Fibroblast of lung (primary cell): ENCODE data around the gene COLEC12. TPM values are rescaled to one million over a fixed set of nuclear protein-coding genes. Genes with fewer than 3 reads are reported as not detected.

Experiments
- DNase-seq, 2 donors: peaks; one replicate each; pipeline versions ENCODE4 v3.0.0 to v3.0.0-alpha.2; 2010; ENCODE audit warnings: low read depth in 2 of 2
- H2AFZ ChIP-seq: 2 replicates; pipeline ENCODE4 v1.5.1; 2012; ENCODE audit warnings: low read length, control low read depth, inconsistent platforms
- H3K27ac ChIP-seq: 2 replicates; pipeline ENCODE4 v1.5.1; 2011; ENCODE audit warnings: low read length, control low read depth; ENCODE audit not compliant: insufficient read depth
- H3K27me3 ChIP-seq: 2 replicates; pipeline ENCODE4 v1.5.1; 2011; ENCODE audit warnings: mild to moderate bottlenecking, low read length; ENCODE audit not compliant: control insufficient read depth, insufficient read depth
- H3K36me3 ChIP-seq: 2 replicates; pipeline ENCODE4 v1.5.1; 2011; ENCODE audit warnings: low read length; ENCODE audit not compliant: control insufficient read depth, insufficient read depth
- H3K4me1 ChIP-seq: 2 replicates; pipeline ENCODE4 v1.5.1; 2011; ENCODE audit warnings: low read length; ENCODE audit not compliant: control insufficient read depth, insufficient read depth; ENCODE audit errors: extremely low read depth
- H3K4me2 ChIP-seq: 2 replicates; pipeline ENCODE4 v1.5.1; 2011; ENCODE audit warnings: low read length, control low read depth; ENCODE audit not compliant: insufficient read depth; ENCODE audit errors: extremely low read depth
- H3K4me3 ChIP-seq, 4 experiments: fragments of 200-600 bp in 1 of 4; sonication (generic) in 1 of 4; replicated peaks in 1 of 4; 2 replicates each; pipeline ENCODE4 v1.5.1; 2011 to 2016; ENCODE audit warnings: low read length in 4 of 4, low read depth in 3 of 4, mild to moderate bottlenecking in 3 of 4, control low read depth in 2 of 4, inconsistent platforms in 1 of 4, mixed read lengths in 1 of 4; ENCODE audit not compliant: insufficient read depth in 1 of 4; ENCODE audit errors: control extremely low read depth in 1 of 4
- H3K79me2 ChIP-seq: 2 replicates; pipeline ENCODE4 v1.5.1; 2012; ENCODE audit warnings: mild to moderate bottlenecking, low read length, inconsistent platforms; ENCODE audit not compliant: control insufficient read depth, insufficient read depth
- H3K9ac ChIP-seq: 2 replicates; pipeline ENCODE4 v1.5.1; 2011; ENCODE audit warnings: mild to moderate bottlenecking, low read length, control low read depth; ENCODE audit not compliant: insufficient read depth
- H3K9me3 ChIP-seq: 2 replicates; pipeline ENCODE4 v1.5.1; 2012; ENCODE audit warnings: low read depth, low read length; ENCODE audit not compliant: control insufficient read depth, insufficient read depth
- H4K20me1 ChIP-seq: 2 replicates; pipeline ENCODE4 v1.5.1; 2011; ENCODE audit warnings: low read length; ENCODE audit not compliant: control insufficient read depth, insufficient read depth; ENCODE audit errors: extremely low read depth
- EZH2 ChIP-seq: IDR thresholded peaks from 2 replicates; pipeline ENCODE4 v1.5.1; 2012; ENCODE audit warnings: low read length, control low read depth, mild to moderate bottlenecking; ENCODE audit errors: missing control alignments
- polyA plus RNA-seq, 2 donors: library from polyadenylated mRNA; depleted of rRNA in 1 of 2; stranded (reverse) in 1 of 2; unstranded in 1 of 2; fragments of >200 nt; gene quantifications; 2 replicates each; pipeline ENCODE4 v1.2.1, GENCODE V29; 2011 to 2012; ENCODE audit warnings: missing spikeins in 1 of 2
- total RNA-seq: library from RNA; depleted of rRNA; stranded (reverse); fragments of >200 nt; gene quantifications from 2 replicates; pipeline ENCODE4 v1.2.1, GENCODE V29; 2014
- TF ChIP-seq, protein P1 (sequence below), 2 donors: IDR thresholded peaks in 1 of 2; conservative IDR thresholded peaks in 1 of 2; 1 replicate in 1 of 2; 2 replicates in 1 of 2; pipeline ENCODE4 v1.5.1; 2011 to 2012; ENCODE audit warnings: low read length in 2 of 2, control low read depth in 1 of 2, inconsistent platforms in 1 of 2, low read depth in 1 of 2, mild to moderate bottlenecking in 1 of 2

COLEC12 gene
- total and polyA plus RNA-seq, 2 donors (not counting 1 experiment from before 2014, with no cell fraction given), result 20.0 to 24.8 TPM

DNA sequence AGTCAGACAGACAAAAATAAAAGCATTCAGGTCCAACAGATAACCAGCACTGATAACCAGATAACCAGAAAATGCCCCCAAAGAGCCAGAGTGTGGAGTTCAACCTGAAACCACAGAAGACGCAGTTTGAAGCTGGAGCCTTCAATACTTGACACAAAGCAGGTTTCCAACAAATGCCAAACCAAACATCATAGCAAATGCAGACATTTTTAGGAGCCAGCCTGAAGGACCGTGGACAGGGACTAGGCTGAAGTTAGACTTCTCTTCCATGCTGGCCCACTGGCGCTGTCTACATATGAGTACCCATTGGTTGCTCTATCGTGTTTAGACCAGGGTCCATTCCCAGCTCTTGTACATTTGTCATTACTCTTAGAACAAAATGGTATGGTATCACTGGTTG, 9.9 kb downstream of the COLEC12 start:
- no peaks in the 10 kb centered on the region for H3K9me3 ChIP-seq
- H3K36me3 ChIP-seq, result no peaks in the 10 kb centered on the region
- no peak overlapping the region for H3K4me3 ChIP-seq
- H3K9ac ChIP-seq, result no peak overlapping the region
- H3K4me2 ChIP-seq, result no peak overlapping the region
- no peaks in the 10 kb centered on the region for H3K27me3 ChIP-seq
- H4K20me1 ChIP-seq, result no peaks in the 10 kb centered on the region
- TF ChIP-seq, protein P1, sequence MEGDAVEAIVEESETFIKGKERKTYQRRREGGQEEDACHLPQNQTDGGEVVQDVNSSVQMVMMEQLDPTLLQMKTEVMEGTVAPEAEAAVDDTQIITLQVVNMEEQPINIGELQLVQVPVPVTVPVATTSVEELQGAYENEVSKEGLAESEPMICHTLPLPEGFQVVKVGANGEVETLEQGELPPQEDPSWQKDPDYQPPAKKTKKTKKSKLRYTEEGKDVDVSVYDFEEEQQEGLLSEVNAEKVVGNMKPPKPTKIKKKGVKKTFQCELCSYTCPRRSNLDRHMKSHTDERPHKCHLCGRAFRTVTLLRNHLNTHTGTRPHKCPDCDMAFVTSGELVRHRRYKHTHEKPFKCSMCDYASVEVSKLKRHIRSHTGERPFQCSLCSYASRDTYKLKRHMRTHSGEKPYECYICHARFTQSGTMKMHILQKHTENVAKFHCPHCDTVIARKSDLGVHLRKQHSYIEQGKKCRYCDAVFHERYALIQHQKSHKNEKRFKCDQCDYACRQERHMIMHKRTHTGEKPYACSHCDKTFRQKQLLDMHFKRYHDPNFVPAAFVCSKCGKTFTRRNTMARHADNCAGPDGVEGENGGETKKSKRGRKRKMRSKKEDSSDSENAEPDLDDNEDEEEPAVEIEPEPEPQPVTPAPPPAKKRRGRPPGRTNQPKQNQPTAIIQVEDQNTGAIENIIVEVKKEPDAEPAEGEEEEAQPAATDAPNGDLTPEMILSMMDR (conservative IDR thresholded peaks at IDR 0.05 in 1 of 2, IDR thresholded peaks at IDR 0.05 in 1 of 2; ENCODE audit: low read depth in 1 of 2, low read length in 2 of 2), result no peak
- no peak for TF ChIP-seq EZH2
- DNase-seq, result no peak
- no peak overlapping the region for H2AFZ ChIP-seq
- H3K79me2 ChIP-seq, result no peaks in the 10 kb centered on the region
- H3K27ac ChIP-seq, result no peak overlapping the region
- H3K4me1 ChIP-seq, result peaks cover 10% of the 10 kb centered on the region

DNA sequence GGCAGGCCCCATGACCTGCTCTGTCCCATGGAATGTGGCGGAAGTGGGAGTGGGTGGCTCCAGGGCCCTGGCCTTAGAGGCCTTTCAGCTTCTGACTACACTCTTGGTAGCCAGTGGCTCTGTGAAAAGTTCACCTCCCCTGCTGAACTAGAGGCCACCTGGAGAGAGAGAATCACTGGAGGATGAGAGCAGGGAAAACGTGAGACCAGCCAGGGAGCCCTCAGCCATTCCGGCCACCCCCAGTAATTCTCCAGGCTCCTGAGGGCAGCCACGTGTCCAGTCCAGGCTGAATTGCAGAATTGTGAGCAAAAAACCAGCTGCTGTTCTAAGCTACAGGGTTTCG, 10.5 kb downstream of the COLEC12 start:
- no peaks in the 10 kb centered on the region for H4K20me1 ChIP-seq
- no peak overlapping the region for H3K9ac ChIP-seq
- no peak overlapping the region for H2AFZ ChIP-seq
- no peaks in the 10 kb centered on the region for H3K9me3 ChIP-seq
- H3K27ac ChIP-seq, result no peak overlapping the region
- no peak for DNase-seq
- H3K4me3 ChIP-seq, result no peak overlapping the region
- H3K27me3 ChIP-seq, result no peaks in the 10 kb centered on the region
- H3K4me2 ChIP-seq, result no peak overlapping the region
- peaks cover 10% of the 10 kb centered on the region for H3K4me1 ChIP-seq
- TF ChIP-seq, protein P1 (conservative IDR thresholded peaks at IDR 0.05 in 1 of 2, IDR thresholded peaks at IDR 0.05 in 1 of 2; ENCODE audit: low read depth in 1 of 2, low read length in 2 of 2), result no peak
- no peak for TF ChIP-seq EZH2
- no peaks in the 10 kb centered on the region for H3K79me2 ChIP-seq
- no peaks in the 10 kb centered on the region for H3K36me3 ChIP-seq

DNA sequence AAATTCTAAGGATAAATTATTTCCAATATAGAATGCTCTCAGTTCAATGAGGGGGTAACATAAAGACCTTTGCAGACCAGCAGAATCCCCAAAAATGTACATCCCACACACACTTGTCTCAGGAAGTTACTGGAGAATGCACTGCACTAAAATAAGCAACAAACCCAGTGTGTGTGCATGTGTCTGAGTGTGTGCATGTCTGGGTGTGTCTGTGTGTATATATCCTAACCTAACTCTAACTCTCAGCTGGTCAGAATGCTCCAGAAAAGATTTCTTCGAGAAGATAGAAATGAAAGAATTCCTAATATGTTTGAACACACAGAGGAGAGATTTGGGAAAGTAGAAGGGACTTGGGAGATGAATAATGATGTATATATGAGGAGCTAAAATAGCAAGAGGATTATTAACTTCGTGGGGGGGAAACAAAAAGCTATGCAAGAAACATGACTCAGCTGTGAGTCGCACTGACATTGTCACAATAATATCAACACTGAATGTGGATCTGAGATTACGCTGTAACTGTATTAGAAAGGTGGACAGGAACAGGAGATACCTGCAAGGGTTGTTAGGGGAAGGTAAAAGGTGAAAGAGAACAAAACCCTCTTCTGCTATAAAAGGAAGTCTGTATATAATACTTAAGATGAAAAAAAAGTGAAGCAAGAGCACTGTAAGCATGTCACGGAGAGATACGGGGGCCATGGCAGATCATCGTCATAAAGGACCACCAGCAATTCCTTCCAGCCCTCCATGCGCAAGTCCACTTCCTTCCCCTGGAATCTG, 11.1 kb downstream of the COLEC12 start:
- Histone ChIP-seq H3K9me3 (no peaks in the 10 kb centered on the region), H3K27ac (peak overlapping the region; percentile 18), H3K27me3 (no peaks in the 10 kb centered on the region), H3K4me2 (peak overlapping the region; percentile 68), H3K36me3 (no peaks in the 10 kb centered on the region), H2AFZ (no peak overlapping the region), H3K79me2 (no peaks in the 10 kb centered on the region), H3K4me3 (no peak overlapping the region), H3K9ac (no peak overlapping the region), H4K20me1 (no peaks in the 10 kb centered on the region), H3K4me1 (peaks cover 10% of the 10 kb centered on the region)
- DNase-seq, result peak; percentile 42 to 72
- TF ChIP-seq, protein P1 (conservative IDR thresholded peaks at IDR 0.05 in 1 of 2, IDR thresholded peaks at IDR 0.05 in 1 of 2; ENCODE audit: low read depth in 1 of 2, low read length in 2 of 2), result no peak
- TF ChIP-seq EZH2, result no peak
